ENCODE measurements around the gene PSPH.

PSPH gene

GRCh38 chr7:56009695-56010094 is 41.5 kb downstream of the PSPH start:
- H3K4me1 ChIP-seq (ENCODE audit: low read depth, poor library complexity, severe bottlenecking) = no peaks in the 10 kb centered on the region

DNA sequence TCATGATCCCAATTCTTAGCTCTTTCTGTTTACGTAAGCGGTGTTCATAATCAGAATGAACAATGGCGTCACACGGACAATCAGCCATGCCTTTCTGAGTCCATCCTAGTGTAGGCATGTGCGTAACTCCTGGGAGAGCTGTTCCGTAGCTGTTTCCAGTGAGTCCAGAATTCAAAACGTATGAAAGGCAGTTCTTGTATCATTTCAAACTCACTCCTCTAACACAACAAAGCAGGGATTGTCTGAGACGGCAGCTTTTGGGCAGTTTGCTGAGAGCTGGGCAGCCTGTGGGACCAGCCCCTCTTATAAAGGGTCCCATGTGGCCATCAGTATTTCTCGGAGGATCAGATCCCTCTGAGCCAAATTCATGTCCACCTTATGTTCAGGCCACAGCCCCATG is 43.4 kb downstream of the PSPH start:
- no peaks in the 10 kb centered on the region for H3K27me3 ChIP-seq (ENCODE audit: insufficient read depth, low read depth)
- no peak overlapping the region for H3K27ac ChIP-seq
- H3K36me3 ChIP-seq (ENCODE audit: insufficient read depth) = no peaks in the 10 kb centered on the region
- no peaks in the 10 kb centered on the region for H4K20me1 ChIP-seq (ENCODE audit: insufficient read depth)
- no peak for TF ChIP-seq CTCF (conservative IDR thresholded peaks at IDR 0.05; ENCODE audit: low read depth, low read length)
- H3K79me2 ChIP-seq (ENCODE audit: insufficient read depth, low read depth) = no peaks in the 10 kb centered on the region
- H3K4me1 ChIP-seq (ENCODE audit: low read depth, poor library complexity, severe bottlenecking) = no peaks in the 10 kb centered on the region
- no peak overlapping the region for H3K4me3 ChIP-seq (IDR thresholded peaks at IDR 0.05; ENCODE audit: insufficient read depth, low read depth, low read length)
- no peak overlapping the region for H2AFZ ChIP-seq (ENCODE audit: low read depth)
- H3K9ac ChIP-seq = no peak overlapping the region
- no peak overlapping the region for H3K4me2 ChIP-seq

More at GRCh38 chr7:56009695-56010094, 41.5 kb downstream of the PSPH start:
- TF ChIP-seq CTCF (conservative IDR thresholded peaks at IDR 0.05; ENCODE audit: low read depth, low read length) = no peak
- Histone ChIP-seq H3K27me3 (ENCODE audit: insufficient read depth, low read depth) (no peaks in the 10 kb centered on the region), H3K4me2 (no peak overlapping the region), H3K36me3 (ENCODE audit: insufficient read depth) (no peaks in the 10 kb centered on the region), H2AFZ (ENCODE audit: low read depth) (no peak overlapping the region), H3K79me2 (ENCODE audit: insufficient read depth, low read depth) (no peaks in the 10 kb centered on the region), H4K20me1 (ENCODE audit: insufficient read depth) (no peaks in the 10 kb centered on the region), H3K9ac (no peak overlapping the region), H3K27ac (no peak overlapping the region), H3K4me3 (IDR thresholded peaks at IDR 0.05; ENCODE audit: insufficient read depth, low read depth, low read length) (no peak overlapping the region)

- Histone ChIP-seq H2AFZ (ENCODE audit: low read depth) (no peak overlapping the region), H4K20me1 (ENCODE audit: insufficient read depth) (no peaks in the 10 kb centered on the region), H3K4me3 (IDR thresholded peaks at IDR 0.05; ENCODE audit: insufficient read depth, low read depth, low read length) (no peak overlapping the region), H3K4me1 (ENCODE audit: low read depth, poor library complexity, severe bottlenecking) (no peaks in the 10 kb centered on the region), H3K27ac (no peak overlapping the region), H3K27me3 (ENCODE audit: insufficient read depth, low read depth) (no peaks in the 10 kb centered on the region), H3K4me2 (no peak overlapping the region), H3K9ac (no peak overlapping the region), H3K36me3 (ENCODE audit: insufficient read depth) (no peaks in the 10 kb centered on the region), H3K79me2 (ENCODE audit: insufficient read depth, low read depth) (no peaks in the 10 kb centered on the region)
- no peak for TF ChIP-seq CTCF (conservative IDR thresholded peaks at IDR 0.05; ENCODE audit: low read depth, low read length)
Observed at GRCh38 chr7:56007167-56007652, 44.0 kb downstream of the PSPH start.

DNA sequence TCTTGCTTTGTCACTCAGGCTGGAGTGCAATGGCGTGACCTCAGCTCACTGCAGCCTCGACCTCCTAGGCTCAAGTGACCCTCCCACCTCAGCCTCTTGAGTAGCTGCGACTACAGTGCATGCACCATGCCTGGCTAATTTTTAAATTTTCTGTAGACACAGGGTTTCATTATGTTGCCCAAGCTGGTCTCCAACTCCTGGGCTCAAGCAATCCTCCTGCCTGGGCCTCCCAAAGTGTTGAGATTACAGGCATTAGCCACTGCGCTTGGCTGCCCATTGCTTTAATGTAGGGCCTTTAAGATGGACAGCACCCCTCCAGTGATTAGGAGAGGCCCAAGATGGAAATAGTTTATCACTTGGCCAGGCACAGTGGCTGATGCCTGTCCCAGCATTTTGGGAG is 47.5 kb downstream of the PSPH start:
- Histone ChIP-seq H3K4me2 (no peak overlapping the region), H3K27ac (no peak overlapping the region), H2AFZ (ENCODE audit: low read depth) (no peak overlapping the region), H3K27me3 (ENCODE audit: insufficient read depth, low read depth) (no peaks in the 10 kb centered on the region), H3K36me3 (ENCODE audit: insufficient read depth) (no peaks in the 10 kb centered on the region), H4K20me1 (ENCODE audit: insufficient read depth) (no peaks in the 10 kb centered on the region), H3K9ac (no peak overlapping the region), H3K79me2 (ENCODE audit: insufficient read depth, low read depth) (no peaks in the 10 kb centered on the region), H3K4me1 (ENCODE audit: low read depth, poor library complexity, severe bottlenecking) (no peaks in the 10 kb centered on the region), H3K4me3 (IDR thresholded peaks at IDR 0.05; ENCODE audit: insufficient read depth, low read depth, low read length) (no peak overlapping the region)
- TF ChIP-seq CTCF (conservative IDR thresholded peaks at IDR 0.05; ENCODE audit: low read depth, low read length) = no peak
